ENCODE results near the gene MYDGF.

MYDGF gene

GRCh38 chr19:4640247-4641000 is 29.7 kb downstream of the MYDGF start:
- DNase-seq = no peak

GRCh38 chr19:4639531-4640246 is 30.5 kb downstream of the MYDGF start:
- no peak for DNase-seq

- DNase-seq = peak; percentile 76
Measured at GRCh38 chr19:4638828-4639530, 31.2 kb downstream of the MYDGF start, which contains the start of gene TNFAIP8L1. TSS of gene TNFAIP8L1 (plus strand) at chr19:4639516. CDS start at chr19:4651870, 12,354 bp downstream.

GRCh38 chr19:4638317-4638716 is 31.8 kb downstream of the MYDGF start:
- no peak for DNase-seq

GRCh38 chr19:4636761-4637160 is 33.4 kb downstream of the MYDGF start:
- DNase-seq = no peak

- peak; percentile 43 for DNase-seq
Measured at GRCh38 chr19:4636151-4636717, 33.9 kb downstream of the MYDGF start.

- DNase-seq = peak; percentile 45
Measured at GRCh38 chr19:4635754-4636116, 34.4 kb downstream of the MYDGF start.

- peak; percentile 79 for DNase-seq
Measured at GRCh38 chr19:4633140-4633967, 36.8 kb downstream of the MYDGF start.

- DNase-seq = no peak
Measured at GRCh38 chr19:4624733-4625362, 45.3 kb downstream of the MYDGF start.

GRCh38 chr19:4624301-4624700 is 45.8 kb downstream of the MYDGF start:
- DNase-seq = no peak

GRCh38 chr19:4622695-4623421 is 47.3 kb downstream of the MYDGF start:
- no peak for DNase-seq

- DNase-seq = no peak
Measured at GRCh38 chr19:4620675-4621074, 49.5 kb downstream of the MYDGF start.

- no peak for DNase-seq
Measured at GRCh38 chr19:4619668-4620294, 50.4 kb downstream of the MYDGF start.

- no peak for DNase-seq
Measured at GRCh38 chr19:4618019-4618418, 52.1 kb downstream of the MYDGF start.

- DNase-seq = no peak
Measured at GRCh38 chr19:4613254-4613751, 56.8 kb downstream of the MYDGF start.

GRCh38 chr19:4609878-4610511 is 60.1 kb downstream of the MYDGF start:
- no peak for DNase-seq
